DMS53 treated with DMSO at 0.1 percent for 48 hours (cell line): ENCODE data around the gene ITGA11.
A peak's percentile ranks its signal among the peaks of the same experiment; 100 is the strongest.

Experiments used
- DNase-seq: peaks from one replicate; lab custom pipeline; 2025; ENCODE audit not compliant: unreplicated experiment; lab: John Stamatoyannopoulos, UW

Gene ITGA11

DNA sequence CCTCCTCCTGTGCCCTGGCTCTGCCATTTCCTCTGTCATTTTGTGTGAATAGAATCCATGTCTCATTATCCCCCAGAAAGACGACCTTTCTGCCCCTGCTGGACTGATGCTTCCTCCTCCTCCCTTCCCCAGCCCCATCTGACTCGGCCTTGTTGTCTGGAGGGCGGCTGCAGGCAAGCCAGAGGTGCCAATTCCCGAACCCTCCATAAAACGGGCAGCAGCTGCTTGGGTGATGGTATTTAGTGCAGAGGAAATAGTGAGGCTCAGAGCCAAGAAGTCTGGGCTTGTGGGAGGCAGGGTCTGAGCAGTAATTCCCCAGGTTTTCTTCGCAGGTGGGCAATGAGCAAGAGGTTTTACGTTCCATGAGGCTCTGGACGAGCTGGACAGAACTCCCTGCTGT, 71.2 kb downstream of the ITGA11 start:
- no peak for DNase-seq

- no peak for DNase-seq
These were observed 75.2 kb downstream of the ITGA11 start for GRCh38 chr15:68356778-68357177.

- no peak for DNase-seq
These were observed 77.0 kb downstream of the ITGA11 start for GRCh38 chr15:68354923-68355322.

DNA sequence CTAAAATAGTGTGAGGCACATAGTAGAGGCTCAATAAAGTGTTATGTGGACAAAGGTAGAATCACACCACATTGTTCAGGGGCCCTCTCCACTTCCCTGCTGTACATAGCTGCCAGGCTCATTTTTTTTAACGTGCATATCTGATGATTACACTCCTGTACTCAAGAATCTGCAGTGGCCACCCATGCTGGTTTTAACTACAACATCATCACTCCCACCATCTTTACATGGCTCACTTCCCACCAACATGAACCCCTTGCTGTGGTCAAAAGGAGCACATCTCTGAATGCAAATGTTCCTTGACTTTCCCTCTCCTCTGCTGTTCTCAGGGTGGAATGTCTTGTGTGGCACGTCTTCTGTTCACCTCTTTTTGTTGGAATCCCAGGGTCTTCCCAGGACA, 77.7 kb downstream of the ITGA11 start:
- DNase-seq = no peak

GRCh38 chr15:68353421-68354135, 78.4 kb downstream of the ITGA11 start:
- DNase-seq = no peak

GRCh38 chr15:68352401-68353062, 79.4 kb downstream of the ITGA11 start:
- peak; percentile 33 for DNase-seq

DNA sequence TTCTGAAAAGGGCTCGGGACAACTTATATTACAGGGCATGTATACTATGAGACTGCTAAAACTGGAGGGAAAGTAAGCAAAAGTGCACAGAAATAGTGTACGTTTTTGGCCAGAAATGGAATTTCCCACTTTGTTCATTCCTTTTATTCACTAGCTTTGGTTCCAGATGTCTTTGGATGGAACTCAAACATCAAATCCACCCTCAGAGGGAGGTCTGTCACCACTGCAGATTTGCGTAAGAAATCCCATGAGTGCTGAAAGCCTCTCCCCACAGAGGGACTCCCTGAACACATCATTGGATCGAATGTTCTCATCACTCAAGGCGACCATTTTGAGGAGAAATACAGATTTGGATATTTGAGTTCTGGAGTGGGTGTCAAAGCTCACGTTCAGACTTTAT, 82.8 kb downstream of the ITGA11 start:
- no peak for DNase-seq

- DNase-seq = no peak
These were observed 83.4 kb downstream of the ITGA11 start for GRCh38 chr15:68348606-68349005.

DNA sequence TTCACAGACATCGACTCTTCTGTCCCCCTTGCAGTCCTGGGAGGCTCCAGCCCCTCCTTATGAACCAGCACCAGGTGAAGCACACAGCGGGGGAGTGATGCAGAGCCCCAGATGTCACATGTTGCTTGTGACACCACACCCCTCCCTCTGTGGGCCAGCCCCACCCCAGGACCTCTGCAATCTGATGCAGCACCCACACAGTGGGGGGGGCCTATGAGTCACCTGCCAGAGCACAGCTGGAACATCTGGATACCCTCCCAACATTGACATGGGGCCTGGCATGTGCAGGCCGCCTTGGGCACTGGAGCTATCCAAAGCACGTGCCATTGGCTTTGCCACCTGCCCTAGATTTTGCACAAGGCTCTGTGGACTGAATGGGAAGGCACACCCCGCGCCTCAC, 83.9 kb downstream of the ITGA11 start:
- no peak for DNase-seq

- no peak for DNase-seq
These were observed 84.6 kb downstream of the ITGA11 start for GRCh38 chr15:68347392-68347791.

GRCh38 chr15:68346979-68347378, 85.0 kb downstream of the ITGA11 start:
- peak; percentile 6 for DNase-seq

DNA sequence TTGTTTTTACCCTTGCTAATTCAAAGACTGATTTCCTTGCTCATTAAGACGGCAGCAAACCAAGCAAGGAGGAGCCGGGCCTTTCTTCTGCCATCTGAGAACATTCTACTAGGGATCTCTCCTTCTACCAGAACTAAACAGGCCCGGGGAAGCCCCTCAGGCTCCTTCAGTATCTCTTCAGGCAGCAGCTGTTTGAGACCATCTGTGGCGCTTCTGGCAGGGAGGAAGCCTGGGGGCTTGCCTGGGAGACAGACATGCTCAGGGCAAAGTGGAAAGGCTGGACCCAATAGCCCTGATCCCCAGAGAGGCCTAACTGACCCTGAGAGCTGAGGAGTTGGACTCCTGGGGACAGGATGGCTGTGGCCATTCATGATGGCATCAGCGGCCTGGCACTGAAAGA, 86.5 kb downstream of the ITGA11 start:
- DNase-seq = no peak

DNA sequence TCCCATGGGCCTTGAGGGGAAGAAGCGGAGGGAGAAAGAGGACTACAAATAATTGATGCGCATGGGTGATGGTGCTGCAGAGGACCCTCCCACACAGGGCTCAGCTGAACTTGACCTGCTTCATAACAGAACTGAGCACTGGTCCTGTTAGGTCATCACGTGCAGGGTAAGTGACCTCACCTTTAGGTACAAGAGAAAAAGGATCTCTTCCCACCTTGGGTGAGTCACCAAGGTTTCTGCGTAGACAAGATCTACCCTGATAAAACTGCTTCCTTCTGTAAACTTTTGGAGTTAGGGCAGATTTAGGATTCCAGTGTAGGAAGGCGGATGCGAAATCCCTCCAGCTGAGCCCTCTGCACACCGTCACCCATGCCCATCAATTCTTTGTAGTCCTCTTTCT, 87.4 kb downstream of the ITGA11 start:
- DNase-seq = no peak

DNA sequence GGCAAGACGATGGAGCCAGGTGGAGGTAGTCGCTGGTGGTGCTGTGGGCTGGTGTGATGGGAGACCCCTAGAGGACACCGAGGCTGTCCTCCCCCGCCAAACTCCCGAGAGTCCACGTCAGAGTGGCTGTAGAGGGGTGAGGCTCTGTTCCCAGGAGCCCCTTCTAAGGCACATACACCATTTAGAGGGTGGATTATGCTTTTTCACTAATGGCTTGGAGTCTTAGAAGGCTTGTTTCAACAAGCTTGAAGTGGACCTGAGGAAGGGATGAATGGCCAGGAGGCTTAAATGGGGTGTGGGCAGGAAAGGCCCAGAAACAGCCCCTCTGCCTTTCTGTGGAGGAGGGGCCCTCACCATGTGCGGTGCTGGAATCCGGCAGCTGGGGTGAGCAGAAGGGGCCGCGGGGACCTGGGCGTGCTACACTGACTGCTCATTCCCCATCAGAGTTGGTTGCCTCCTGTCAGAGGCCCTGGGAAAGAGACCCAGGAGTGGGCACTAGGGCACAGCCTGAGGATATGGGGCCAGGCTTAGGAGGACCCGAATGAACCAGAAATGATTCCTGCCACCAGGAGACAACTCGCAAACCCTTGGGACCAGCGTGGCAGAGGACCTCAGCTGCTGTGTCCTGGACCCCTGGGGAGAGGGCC, 88.3 kb downstream of the ITGA11 start:
- no peak for DNase-seq

DNA sequence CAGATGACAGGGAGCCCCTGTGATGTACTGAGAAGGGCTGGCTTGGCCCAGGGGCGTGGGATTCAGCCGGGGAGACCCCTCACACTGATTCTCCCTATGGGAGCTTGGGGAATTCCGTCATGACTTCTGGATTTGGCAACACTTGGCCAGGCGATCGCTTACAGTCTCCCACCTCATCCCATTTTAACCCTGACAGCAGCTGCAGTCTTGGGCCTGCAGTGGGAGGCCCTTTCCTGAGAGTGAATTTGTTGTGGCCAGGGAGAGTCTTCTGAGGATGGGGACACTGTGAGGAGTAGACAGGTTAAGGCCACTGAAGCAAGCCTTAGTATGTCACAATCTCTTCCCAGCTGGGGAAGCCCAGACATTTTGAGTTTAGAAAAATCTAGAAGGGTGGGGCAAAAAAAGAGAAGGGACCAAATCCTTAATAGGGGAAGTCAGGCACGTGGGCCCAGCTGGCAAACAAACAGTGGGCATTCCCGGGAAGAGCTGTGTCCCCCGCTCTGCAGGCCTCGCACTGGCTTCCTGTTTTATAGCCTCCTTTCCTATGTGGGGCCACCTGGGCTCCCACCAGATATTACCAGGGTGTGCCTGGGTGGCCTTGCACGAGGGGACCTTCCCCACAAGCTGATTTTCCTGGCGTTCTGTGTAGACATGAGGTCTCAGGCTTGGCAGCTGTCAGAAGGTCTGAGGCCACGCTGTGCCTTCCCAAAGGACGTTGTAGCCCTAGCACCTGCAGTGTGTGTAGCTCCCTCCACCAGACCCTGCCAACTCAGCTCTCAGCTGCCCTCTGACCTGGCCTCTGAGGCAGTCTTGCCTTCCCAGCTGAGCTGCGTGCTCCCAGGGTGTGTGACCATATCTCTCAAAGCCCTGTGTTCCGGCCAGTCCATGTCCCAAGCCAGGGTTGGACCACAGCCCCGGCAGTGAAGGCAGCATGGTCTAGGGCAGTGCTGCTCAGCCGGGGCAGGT, 89.9 kb downstream of the ITGA11 start:
- no peak for DNase-seq

GRCh38 chr15:68340726-68341671, 91.0 kb downstream of the ITGA11 start:
- no peak for DNase-seq

GRCh38 chr15:68339481-68339880, 92.5 kb downstream of the ITGA11 start:
- DNase-seq = no peak

DNA sequence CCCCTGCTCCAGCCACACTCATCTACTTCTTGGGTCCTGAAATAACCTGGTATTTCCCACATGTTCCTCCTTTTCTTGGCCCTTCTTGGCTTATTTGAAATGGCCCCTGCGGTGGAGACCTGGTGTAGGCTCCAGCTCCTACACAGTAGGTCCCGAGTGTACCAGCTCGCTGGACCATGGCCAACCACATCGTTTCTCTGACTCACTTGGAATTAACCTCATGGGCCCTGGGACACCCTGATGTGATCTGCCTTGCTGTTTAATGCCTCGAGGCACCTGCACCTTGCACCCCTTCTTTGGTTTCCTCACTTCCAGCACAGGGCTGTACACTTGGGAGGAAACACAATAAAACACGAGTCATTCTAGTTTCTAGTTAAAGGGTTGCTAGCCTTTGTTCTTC, 94.1 kb downstream of the ITGA11 start:
- DNase-seq = no peak

DNA sequence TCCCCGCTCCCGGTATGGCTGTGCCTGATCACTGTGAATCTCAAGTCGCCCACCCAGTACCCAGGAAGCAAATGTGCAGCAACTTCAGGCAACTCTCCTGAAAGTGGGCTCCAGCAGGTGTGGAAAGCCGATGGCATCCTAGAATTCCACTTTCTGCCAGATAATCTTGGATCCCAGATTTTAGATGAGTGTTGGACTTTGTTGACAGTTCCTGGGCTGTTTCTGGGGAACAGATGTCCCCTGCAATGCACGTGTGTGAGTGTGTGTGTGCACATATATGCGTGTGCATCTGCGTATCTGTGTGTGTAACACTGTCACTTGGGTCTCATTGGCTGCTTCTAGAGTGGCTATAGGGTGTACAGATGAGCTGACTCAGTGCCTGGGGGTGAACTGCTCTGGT, 95.4 kb downstream of the ITGA11 start:
- no peak for DNase-seq

DNA sequence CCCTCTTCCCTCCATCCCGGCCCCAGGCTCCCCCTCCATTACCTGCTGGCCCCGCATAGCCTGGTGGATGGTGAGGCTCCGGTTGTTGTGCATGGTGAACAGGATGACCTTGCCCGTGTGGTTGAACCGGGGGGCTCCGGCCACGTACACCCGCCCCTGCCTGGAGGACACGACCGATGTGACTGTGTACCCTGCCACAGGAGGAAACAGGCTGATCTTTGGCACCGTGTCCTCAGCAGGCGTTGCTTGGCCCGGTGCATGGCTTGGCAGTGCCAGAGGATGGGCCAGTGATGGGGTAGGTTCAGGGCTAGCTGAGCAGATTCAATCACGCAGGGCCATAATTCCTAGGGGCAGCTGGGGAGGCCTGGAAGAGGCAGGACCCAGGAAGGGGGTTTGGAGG, 96.3 kb downstream of the ITGA11 start:
- no peak for DNase-seq
